Left kidney (tissue), 2 donors: ENCODE data around the gene TGFBR1. TPM values are rescaled to one million over a fixed set of nuclear protein-coding genes. Genes with fewer than 3 reads are reported as not detected.

Experiments
- DNase-seq: peaks from one replicate; pipeline ENCODE4 v3.0.0-alpha.2; 2013
- polyA plus RNA-seq: library from polyadenylated mRNA; unstranded; fragments of 120-200 nt; gene quantifications from one replicate; pipeline ENCODE4 v1.2.1, GENCODE V29; 2013; ENCODE audit not compliant: insufficient read length

TGFBR1 gene
- polyA plus RNA-seq, 1 donor: 56.2 TPM

- no peak for DNase-seq
Measured at GRCh38 chr9:99133145-99133544, 28.2 kb downstream of the TGFBR1 start.

- no peak for DNase-seq
Measured at GRCh38 chr9:99134893-99135341, 30.0 kb downstream of the TGFBR1 start.

GRCh38 chr9:99135456-99135855, 30.5 kb downstream of the TGFBR1 start:
- no peak for DNase-seq

GRCh38 chr9:99137225-99137624, 32.3 kb downstream of the TGFBR1 start:
- DNase-seq: no peak

GRCh38 chr9:99137891-99138290, 33.0 kb downstream of the TGFBR1 start:
- no peak for DNase-seq

- DNase-seq: no peak
Measured at GRCh38 chr9:99138424-99139284, 33.7 kb downstream of the TGFBR1 start.

GRCh38 chr9:99139868-99140267, 35.0 kb downstream of the TGFBR1 start:
- DNase-seq: no peak

GRCh38 chr9:99140685-99141314, 35.9 kb downstream of the TGFBR1 start:
- DNase-seq: peak; percentile 32

- no peak for DNase-seq
Measured at GRCh38 chr9:99141849-99142248, 36.9 kb downstream of the TGFBR1 start.

GRCh38 chr9:99142275-99142674, 37.4 kb downstream of the TGFBR1 start:
- no peak for DNase-seq

GRCh38 chr9:99143655-99144054, 38.7 kb downstream of the TGFBR1 start:
- no peak for DNase-seq

- DNase-seq: no peak
Measured at GRCh38 chr9:99144966-99145365, 40.1 kb downstream of the TGFBR1 start.

- DNase-seq: no peak
Measured at GRCh38 chr9:99146574-99146973, 41.7 kb downstream of the TGFBR1 start.

- no peak for DNase-seq
Measured at GRCh38 chr9:99147177-99147576, 42.3 kb downstream of the TGFBR1 start.

GRCh38 chr9:99150451-99151171, 45.7 kb downstream of the TGFBR1 start:
- no peak for DNase-seq

- no peak for DNase-seq
Measured at GRCh38 chr9:99154356-99154755, 49.4 kb downstream of the TGFBR1 start.

GRCh38 chr9:99155736-99156135, 50.8 kb downstream of the TGFBR1 start:
- no peak for DNase-seq

GRCh38 chr9:99158629-99159028, 53.7 kb downstream of the TGFBR1 start:
- no peak for DNase-seq

- no peak for DNase-seq
Measured at GRCh38 chr9:99160173-99160572, 55.3 kb downstream of the TGFBR1 start.

- peak; percentile 52 for DNase-seq
Measured at GRCh38 chr9:99162759-99163364, 57.9 kb downstream of the TGFBR1 start.

GRCh38 chr9:99166149-99166548, 61.2 kb downstream of the TGFBR1 start:
- no peak for DNase-seq

GRCh38 chr9:99167119-99167518, 62.2 kb downstream of the TGFBR1 start:
- no peak for DNase-seq
